IMR-90 (cell line): ENCODE measurements around the gene PDF. TPM values are rescaled to one million over a fixed set of nuclear protein-coding genes. Genes with fewer than 3 reads are reported as not detected.

Source experiments
- ATAC-seq: fragments of 200-7000 bp; cut with Tn5 transposase; 2 replicates; pipeline ENCODE4 v1.9.1; 2020; ENCODE audit warnings: low read depth, mild to moderate bottlenecking, moderate library complexity
- BruUV-seq: library from RNA; stranded (reverse); fragments of 400-500 nt; replicated peaks from 2 replicates; lab custom pipeline; 2021; lab: Mats Ljungman, UMichigan
- CTCF ChIA-PET: fragments of 300-600 bp; formaldehyde crosslinking; extraction: SDS; loops from one replicate; lab custom pipeline; 2021; ENCODE audit warnings: antibody characterized with exemption; lab: Yijun Ruan, JAX
- POLR2A ChIA-PET: fragments of 300-600 bp; sonication (Branson Sonifier 250); formaldehyde crosslinking; loops from one replicate; lab custom pipeline; 2022; ENCODE audit warnings: antibody characterized with exemption; ENCODE audit not compliant: unreplicated experiment; lab: Charles Lee
- DNase-seq: peaks from one replicate; pipeline ENCODE4 v3.0.0; 2013
- H2AFZ ChIP-seq: replicated peaks from 2 replicates; pipeline ENCODE3; 2013; ENCODE audit warnings: low read length, mild to moderate bottlenecking; ENCODE audit not compliant: poor library complexity
- H2AK5ac ChIP-seq: 2 replicates; pipeline ENCODE4 v1.6.1; 2013; ENCODE audit warnings: low read depth, low read length, inconsistent platforms
- H2AK9ac ChIP-seq: replicated peaks from 2 replicates; pipeline ENCODE3; 2013; ENCODE audit warnings: mild to moderate bottlenecking, low read depth, low read length, moderate library complexity; ENCODE audit not compliant: poor library complexity
- H2BK120ac ChIP-seq: 2 replicates; pipeline ENCODE4 v1.6.1; 2013; ENCODE audit warnings: low read depth, low read length, inconsistent platforms
- H2BK15ac ChIP-seq: 3 replicates; pipeline ENCODE4 v1.6.1; 2013; ENCODE audit warnings: low read depth, low read length, inconsistent platforms
- H2BK20ac ChIP-seq: 2 replicates; pipeline ENCODE4 v1.6.1; 2013; ENCODE audit warnings: low read depth, mild to moderate bottlenecking, inconsistent platforms, low read length, moderate library complexity
- H2BK5ac ChIP-seq: 2 replicates; pipeline ENCODE4 v1.6.1; 2013; ENCODE audit warnings: mild to moderate bottlenecking, low read depth, low read length, inconsistent platforms; ENCODE audit not compliant: poor library complexity, severe bottlenecking
- H3K14ac ChIP-seq: replicated peaks from 2 replicates; pipeline ENCODE4 v1.6.1; 2013; ENCODE audit warnings: low read depth, low read length, inconsistent platforms
- H3K18ac ChIP-seq: 2 replicates; pipeline ENCODE4 v1.6.1; 2013; ENCODE audit warnings: low read depth, low read length, control low read depth
- H3K23ac ChIP-seq: 2 replicates; pipeline ENCODE4 v1.6.1; 2013; ENCODE audit warnings: low read depth, low read length, inconsistent platforms
- H3K27ac ChIP-seq: 2 replicates; pipeline ENCODE4 v1.5.1; 2013; ENCODE audit warnings: mild to moderate bottlenecking, control low read depth, low read length; ENCODE audit not compliant: insufficient read depth
- H3K27me3 ChIP-seq: 2 replicates; pipeline ENCODE4 v1.6.1; 2013; ENCODE audit warnings: low read length; ENCODE audit not compliant: control insufficient read depth, insufficient read depth
- H3K36me3 ChIP-seq: 2 replicates; pipeline ENCODE4 v1.6.1; 2013; ENCODE audit warnings: low read length, mixed read lengths; ENCODE audit not compliant: control insufficient read depth, insufficient read depth
- H3K4ac ChIP-seq: 2 replicates; pipeline ENCODE4 v1.6.1; 2013; ENCODE audit warnings: low read depth, low read length, inconsistent platforms
- H3K4me1 ChIP-seq: 2 replicates; pipeline ENCODE4 v1.6.1; 2013; ENCODE audit warnings: low read length, mixed read lengths; ENCODE audit not compliant: control insufficient read depth, insufficient read depth
- H3K4me2 ChIP-seq: 2 replicates; pipeline ENCODE4 v1.6.1; 2013; ENCODE audit warnings: low read depth, mild to moderate bottlenecking, control low read depth, low read length, moderate library complexity
- H3K4me3 ChIP-seq: 2 replicates; pipeline ENCODE4 v1.5.1; 2013; ENCODE audit warnings: low read depth, mild to moderate bottlenecking, control low read depth, low read length, moderate library complexity; ENCODE audit not compliant: insufficient read depth
- H3K56ac ChIP-seq: 2 replicates; pipeline ENCODE4 v1.6.1; 2013; ENCODE audit warnings: low read length, inconsistent platforms; ENCODE audit not compliant: insufficient read depth; ENCODE audit errors: extremely low read depth
- H3K79me1 ChIP-seq, 2 experiments: 2 replicates each; pipeline ENCODE4 v1.6.1; 2013; ENCODE audit warnings: low read length in 2 of 2, inconsistent platforms in 1 of 2, low read depth in 1 of 2
- H3K9ac ChIP-seq: 2 replicates; pipeline ENCODE4 v1.6.1; 2013; ENCODE audit warnings: low read depth, low read length, control low read depth
- H3K9me1 ChIP-seq: 2 replicates; pipeline ENCODE4 v1.6.1; 2013; ENCODE audit warnings: low read length, inconsistent platforms; ENCODE audit not compliant: insufficient read depth
- H3K9me3 ChIP-seq: 2 replicates; pipeline ENCODE4 v1.6.1; 2013; ENCODE audit warnings: low read length; ENCODE audit not compliant: control insufficient read depth, insufficient read depth
- H4K20me1 ChIP-seq: 2 replicates; pipeline ENCODE4 v1.6.1; 2013; ENCODE audit warnings: low read length, inconsistent platforms; ENCODE audit not compliant: insufficient read depth
- H4K5ac ChIP-seq: 2 replicates; pipeline ENCODE4 v1.6.1; 2013; ENCODE audit warnings: mild to moderate bottlenecking, low read depth, low read length, control low read depth
- H4K8ac ChIP-seq, 2 experiments: 2 replicates each; pipeline ENCODE4 v1.6.1; 2013; ENCODE audit warnings: low read depth in 2 of 2, low read length in 2 of 2, control low read depth in 1 of 2, inconsistent platforms in 1 of 2
- H4K91ac ChIP-seq: 2 replicates; pipeline ENCODE4 v1.6.1; 2013; ENCODE audit warnings: low read depth, low read length, inconsistent platforms; ENCODE audit not compliant: insufficient read depth
- MAFK ChIP-seq: IDR thresholded peaks from 2 replicates; pipeline ENCODE4 v1.6.1; 2012; ENCODE audit warnings: low read depth, low read length, improper control_type of control experiment
- SMC3 ChIP-seq: fragments of 150-350 bp; IDR thresholded peaks from 2 replicates; pipeline ENCODE4 v1.6.1; 2016; ENCODE audit warnings: low read depth, mild to moderate bottlenecking, antibody characterized with exemption, low read length, moderate library complexity
- WGBS, 2 experiments: methylation state at CpG; one replicate each; pipeline versions ENCODE4 v1.1.5 to v1.1.7; 2013; ENCODE audit warnings: missing lambda C conversion rate in 2 of 2; ENCODE audit not compliant: insufficient read length in 1 of 2; ENCODE audit errors: extremely low coverage in 2 of 2; 5-methylcytosine and 5-hydroxymethylcytosine counted together
- dilution Hi-C: fragments of 300-500 bp; cut with HindIII; formaldehyde crosslinking; loops from one replicate; pipeline ENCODE4 v1.14.3; 2018; ENCODE audit warnings: low sequenced_read_pairs; ENCODE audit not compliant: unreplicated experiment
- in situ Hi-C: fragments of 300-500 bp; cut with MboI; formaldehyde crosslinking; loops from 3 replicates; pipeline ENCODE4 v1.14.3; 2019; ENCODE audit warnings: low sequenced_read_pairs, inconsistent platforms, mixed read lengths
- intact Hi-C: fragments of 100-400 bp; cut with micrococcal nuclease; formaldehyde crosslinking; loops from 2 replicates; pipeline ENCODE4 v1.10.0; 2022
- polyA plus RNA-seq, 3 experiments: library from polyadenylated mRNA; depleted of rRNA; stranded (reverse); fragments of >200 nt; gene quantifications; 2 replicates each; pipeline ENCODE4 v1.2.3, GENCODE V29; 2012; ENCODE audit warnings: low replicate concordance in 1 of 3
- total RNA-seq: library from RNA; depleted of rRNA; stranded (reverse); fragments of >200 nt; gene quantifications from 2 replicates; pipeline ENCODE4 v1.2.3, GENCODE V29; 2012

Gene PDF
- total and polyA plus RNA-seq, 2 of the 4 experiments (the other 2 are of a cell fraction), result 4.5 to 6.4 TPM

DNA sequence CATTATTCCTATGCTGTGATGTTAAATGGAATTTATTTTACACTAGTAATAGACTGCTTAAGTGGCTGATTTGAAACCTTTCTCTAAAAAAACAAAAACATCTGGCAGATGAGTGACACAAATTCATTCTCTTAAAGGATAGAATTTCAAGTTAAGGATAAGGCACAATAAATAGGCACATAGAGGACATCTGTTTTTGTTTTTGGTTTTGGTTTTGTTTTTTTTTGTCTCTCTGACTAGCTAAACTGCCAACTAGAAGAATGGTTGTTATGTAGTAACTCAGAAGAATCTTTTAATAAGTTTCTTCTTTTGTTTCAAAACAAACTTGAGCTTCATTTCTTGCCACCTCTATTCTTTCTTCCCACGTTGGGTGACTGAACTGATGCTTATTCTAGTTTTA is 24.4 kb downstream of the PDF start:
- TF ChIP-seq SMC3, result no peak
- TF ChIP-seq MAFK, result no peak
- POLR2A ChIA-PET, result no interaction called here
- H3K4me2 ChIP-seq, result no peak overlapping the region

More for the DNA sequence above, 24.4 kb downstream of the PDF start:
- Histone ChIP-seq H2BK120ac (no peak overlapping the region), H3K4me3 (no peak overlapping the region), H4K8ac (no peak overlapping the region), H3K23ac (no peak overlapping the region), H3K18ac (no peak overlapping the region), H3K9ac (no peak overlapping the region), H3K79me1 (peaks cover 9 to 25% of the 10 kb centered on the region in 2 experiments; a peak in 3 of 4 replicates), H4K5ac (no peak overlapping the region), H3K4ac (no peak overlapping the region), H2AK9ac (no peak overlapping the region), H2AFZ (no peak overlapping the region), H2AK5ac (no peak overlapping the region), H3K14ac (no peak overlapping the region), H4K20me1 (peaks cover 3% of the 10 kb centered on the region; the same call in 1 of the 2 replicates), H2BK20ac (no peak overlapping the region), H3K27ac (no peak overlapping the region), H2BK5ac (no peak overlapping the region), H3K27me3 (no peaks in the 10 kb centered on the region), H3K56ac (no peak overlapping the region), H3K9me1 (peaks cover 9% of the 10 kb centered on the region; the same call in 1 of the 2 replicates), H3K36me3 (peaks cover 23% of the 10 kb centered on the region), H2BK15ac (no peak overlapping the region), H3K4me1 (no peaks in the 10 kb centered on the region), H4K91ac (no peak overlapping the region), H3K9me3 (no peaks in the 10 kb centered on the region)
- in situ Hi-C loops (no loop called here), intact Hi-C loops (no loop called here), dilution Hi-C loops (no loop called here)
- WGBS, 2 experiments, result no CpG with 5 or more reads among the region's 1 CpG
- TSS peak; percentile 2 for BruUV-seq
- CTCF ChIA-PET, result interaction anchor here (0.7 kb wide), 1 partner anchor 117 kb away, joined by 3 read pairs; no protein-coding TSS in a partner anchor
- ATAC-seq, result no peak
- DNase-seq, result no peak
